Ramos (cell line): Measurements from ENCODE around the gene SYNM.

ENCODE experiments used
- in situ Hi-C: fragments of 300-500 bp; cut with MboI; formaldehyde crosslinking; loops from one replicate; pipeline ENCODE4 v1.14.3; 2022; ENCODE audit warnings: low sequenced_read_pairs; ENCODE audit not compliant: unreplicated experiment

The SYNM gene

DNA sequence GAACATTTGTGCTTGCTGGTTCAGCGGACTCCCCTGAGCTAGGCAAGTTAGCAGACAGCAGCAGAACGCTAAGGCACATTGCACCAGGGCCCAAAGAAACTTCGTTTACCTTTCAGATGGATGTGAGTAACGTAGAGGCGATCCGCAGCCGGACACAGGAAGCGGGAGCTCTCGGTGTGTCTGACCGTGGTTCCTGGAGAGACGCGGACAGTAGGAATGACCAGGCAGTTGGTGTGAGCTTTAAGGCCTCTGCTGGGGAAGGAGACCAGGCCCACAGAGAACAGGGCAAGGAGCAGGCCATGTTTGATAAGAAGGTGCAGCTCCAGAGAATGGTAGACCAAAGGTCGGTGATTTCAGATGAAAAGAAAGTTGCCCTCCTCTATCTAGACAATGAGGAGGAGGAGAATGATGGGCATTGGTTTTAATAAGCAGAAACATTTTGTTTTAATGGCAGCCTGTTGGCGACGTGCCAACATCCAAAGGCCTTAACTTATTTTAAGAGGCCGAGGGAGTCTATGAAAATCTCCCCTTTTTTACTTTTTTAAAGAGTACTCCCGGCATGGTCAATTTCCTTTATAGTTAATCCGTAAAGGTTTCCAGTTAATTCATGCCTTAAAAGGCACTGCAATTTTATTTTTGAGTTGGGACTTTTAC is 27.9 kb downstream of the SYNM start:
- in situ Hi-C loops = no loop called here

DNA sequence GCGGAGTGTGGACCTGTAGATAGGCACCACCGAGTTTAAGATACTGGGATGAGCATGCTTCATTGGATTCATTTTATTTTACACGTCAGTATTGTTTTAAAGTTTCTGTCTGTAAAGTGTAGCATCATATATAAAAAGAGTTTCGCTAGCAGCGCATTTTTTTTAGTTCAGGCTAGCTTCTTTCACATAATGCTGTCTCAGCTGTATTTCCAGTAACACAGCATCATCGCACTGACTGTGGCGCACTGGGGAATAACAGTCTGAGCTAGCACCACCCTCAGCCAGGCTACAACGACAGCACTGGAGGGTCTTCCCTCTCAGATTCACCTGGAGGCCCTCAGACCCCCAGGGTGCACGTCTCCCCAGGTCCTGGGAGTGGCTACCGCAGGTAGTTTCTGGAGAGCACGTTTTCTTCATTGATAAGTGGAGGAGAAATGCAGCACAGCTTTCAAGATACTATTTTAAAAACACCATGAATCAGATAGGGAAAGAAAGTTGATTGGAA is 29.5 kb downstream of the SYNM start:
- in situ Hi-C loops = no loop called here

DNA sequence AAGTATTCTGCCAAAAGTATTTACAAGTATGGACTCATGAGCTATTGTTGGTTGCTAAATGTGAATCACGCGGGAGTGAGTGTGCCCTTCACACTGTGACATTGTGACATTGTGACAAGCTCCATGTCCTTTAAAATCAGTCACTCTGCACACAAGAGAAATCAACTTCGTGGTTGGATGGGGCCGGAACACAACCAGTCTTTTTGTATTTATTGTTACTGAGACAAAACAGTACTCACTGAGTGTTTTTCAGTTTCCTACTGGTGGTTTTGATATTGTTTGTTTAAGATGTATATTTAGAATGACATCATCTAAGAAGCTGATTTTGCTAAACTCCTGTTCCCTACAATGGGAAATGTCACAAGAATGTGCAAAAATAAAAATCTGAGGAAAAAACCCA is 30.3 kb downstream of the SYNM start:
- in situ Hi-C loops = no loop called here

DNA sequence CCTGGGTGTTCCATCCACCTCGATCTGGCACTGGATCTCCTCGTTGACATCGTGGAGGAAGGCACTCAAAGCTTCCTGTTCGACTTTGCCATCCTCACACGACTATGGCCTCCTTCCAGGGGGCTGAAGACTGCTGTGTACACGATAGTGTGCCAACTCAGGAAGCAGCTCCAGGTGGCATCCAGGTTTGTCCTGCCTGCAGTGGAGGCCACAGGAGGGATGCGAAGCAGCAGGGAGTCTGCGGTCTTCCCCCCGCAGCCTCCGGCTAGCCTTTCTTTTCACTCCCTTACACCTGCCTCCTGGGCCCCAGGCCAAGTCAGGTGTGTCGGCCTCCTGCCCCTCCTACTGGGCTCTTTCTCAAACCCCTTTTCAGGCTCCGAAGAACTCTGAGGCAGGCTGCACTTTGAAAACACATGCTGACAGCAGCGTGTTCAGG is 32.2 kb downstream of the SYNM start:
- in situ Hi-C loops = no loop called here

DNA sequence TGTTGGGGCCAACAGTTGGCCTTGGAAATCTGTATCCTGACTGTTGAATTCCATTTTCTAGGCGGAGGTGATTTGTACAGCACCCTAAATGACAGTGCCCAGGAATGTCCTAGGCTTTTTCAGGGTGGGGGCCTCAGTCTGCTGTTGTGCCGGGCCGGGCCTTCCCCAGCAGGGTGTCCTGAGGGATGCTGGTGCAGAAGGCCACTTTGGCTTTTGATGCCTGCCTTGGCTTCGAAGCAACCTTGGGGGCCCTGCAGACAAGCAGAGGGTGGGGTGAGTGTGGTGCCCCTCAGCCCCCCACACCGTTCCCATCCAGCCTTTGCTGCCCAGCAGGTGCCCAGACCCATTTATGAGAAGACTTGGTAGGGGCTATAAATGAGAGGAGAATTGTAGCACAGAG is 33.0 kb downstream of the SYNM start:
- in situ Hi-C loops = no loop called here

DNA sequence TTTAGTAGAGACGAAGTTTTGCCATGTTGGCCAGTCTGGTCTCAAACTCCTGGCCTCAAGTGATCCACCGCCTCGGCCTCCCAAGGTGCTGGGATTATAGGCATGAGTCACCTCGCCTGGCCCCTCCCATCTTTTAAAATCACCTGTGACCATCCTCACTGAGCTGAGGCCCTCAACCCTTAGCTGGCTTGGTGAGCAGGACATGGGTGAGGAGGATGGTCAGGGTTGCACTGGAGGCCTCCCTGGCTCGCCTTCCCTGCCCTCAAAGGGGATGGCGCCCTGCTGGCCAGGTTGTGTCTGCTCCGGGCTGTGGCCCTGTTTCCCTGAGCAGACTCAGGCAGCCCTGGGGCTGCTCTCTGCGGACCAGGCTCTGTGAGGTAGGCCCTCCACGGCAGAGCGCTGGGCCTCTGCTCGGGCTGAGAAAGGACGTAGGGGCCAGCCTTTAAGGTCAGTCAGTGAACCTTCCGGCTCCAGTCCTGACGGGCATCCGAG is 33.7 kb downstream of the SYNM start:
- in situ Hi-C loops = no loop called here

DNA sequence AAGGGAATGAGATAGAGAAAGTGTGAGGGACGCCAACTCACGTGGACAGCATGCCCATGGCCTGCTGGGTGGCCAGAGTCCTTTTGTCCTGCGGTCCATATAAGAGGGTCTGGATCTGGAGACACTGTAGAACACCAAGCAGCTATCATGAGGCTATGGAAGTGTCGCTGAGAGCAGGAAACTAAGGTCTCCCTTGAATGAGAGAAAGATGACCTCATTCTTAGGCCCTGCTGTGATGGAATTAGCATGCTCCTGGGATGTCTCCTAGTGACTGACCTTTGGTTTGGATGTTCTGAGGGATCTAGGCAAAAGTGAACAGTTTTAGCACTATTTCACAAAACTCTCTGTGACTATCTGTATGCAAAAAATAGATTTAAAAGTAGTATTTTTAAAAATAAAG is 34.4 kb downstream of the SYNM start:
- in situ Hi-C loops = no loop called here

DNA sequence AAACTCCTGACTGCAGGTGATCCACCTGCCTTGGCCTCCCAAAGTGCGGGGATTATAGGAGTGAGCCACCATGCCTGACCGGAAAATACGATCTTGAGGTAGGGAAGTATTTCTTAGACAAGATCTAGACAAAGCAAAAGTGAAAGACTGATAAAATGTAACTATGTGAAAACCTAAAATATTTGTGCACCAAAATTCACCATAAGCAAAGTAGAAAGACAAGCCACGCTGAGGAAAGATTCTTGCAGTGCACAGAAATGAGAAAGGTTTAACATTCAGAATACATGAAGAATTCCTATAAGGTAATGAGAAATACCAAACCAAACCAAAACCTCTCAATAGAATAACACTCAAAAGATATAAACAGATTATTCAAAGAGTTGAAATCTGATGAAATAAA is 35.7 kb downstream of the SYNM start:
- in situ Hi-C loops = no loop called here

DNA sequence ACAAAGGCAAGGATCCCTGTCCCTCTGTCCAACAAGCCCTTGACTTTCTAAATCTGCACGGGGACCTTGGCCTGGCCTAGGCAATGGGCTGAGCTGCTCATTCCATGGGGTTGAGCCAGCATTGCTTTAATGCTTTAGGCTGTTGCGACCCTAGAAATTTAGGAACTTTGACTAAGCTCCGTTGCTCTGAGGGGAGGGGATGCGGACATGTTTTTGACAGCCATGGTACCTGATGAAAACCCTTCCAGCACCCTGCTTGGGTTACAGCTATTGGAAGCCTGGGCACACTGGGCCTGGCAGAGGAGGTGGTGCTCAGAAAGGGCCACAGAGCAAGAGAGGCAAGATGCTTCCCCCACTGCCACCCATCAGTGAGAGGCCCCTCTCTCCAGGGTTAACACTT is 37.1 kb downstream of the SYNM start:
- in situ Hi-C loops = no loop called here

DNA sequence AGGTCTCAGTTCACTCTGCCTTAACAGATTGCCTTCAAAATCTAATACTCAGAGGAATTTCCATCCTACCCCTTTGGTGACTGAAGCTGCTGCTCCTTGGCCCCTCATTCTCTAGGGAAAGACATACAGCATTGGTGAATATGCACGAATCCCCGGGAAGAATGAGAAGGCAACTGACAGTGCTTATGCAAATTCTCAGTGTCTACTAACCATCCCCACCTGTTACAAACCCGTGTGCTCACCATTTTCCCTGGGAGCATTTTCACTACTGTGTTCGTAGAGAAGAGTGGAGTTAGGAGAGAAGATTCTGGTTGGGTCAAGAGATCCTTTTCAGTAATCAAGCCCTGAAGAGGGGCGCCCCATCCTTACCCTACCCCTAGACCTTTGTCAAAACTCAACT is 37.7 kb downstream of the SYNM start:
- in situ Hi-C loops = no loop called here

DNA sequence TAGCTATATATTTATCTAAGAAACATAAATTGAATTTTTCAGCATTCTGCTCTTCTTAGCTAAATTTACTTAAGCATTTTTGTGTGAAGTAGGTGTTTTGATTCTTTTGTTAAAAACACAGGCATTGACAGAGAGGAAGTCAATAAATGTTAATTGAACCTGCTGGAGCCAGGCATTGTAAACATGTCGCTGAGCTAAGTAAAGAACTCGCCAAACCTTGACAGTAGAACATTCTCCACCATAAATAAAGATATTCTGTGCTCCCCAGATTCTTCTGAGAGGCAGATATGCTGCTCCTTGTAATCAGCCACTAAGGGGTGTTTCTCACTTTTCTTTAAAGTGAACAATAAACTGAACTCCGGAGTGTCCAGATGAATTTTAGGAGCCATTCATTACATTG is 38.4 kb downstream of the SYNM start:
- in situ Hi-C loops = no loop called here

DNA sequence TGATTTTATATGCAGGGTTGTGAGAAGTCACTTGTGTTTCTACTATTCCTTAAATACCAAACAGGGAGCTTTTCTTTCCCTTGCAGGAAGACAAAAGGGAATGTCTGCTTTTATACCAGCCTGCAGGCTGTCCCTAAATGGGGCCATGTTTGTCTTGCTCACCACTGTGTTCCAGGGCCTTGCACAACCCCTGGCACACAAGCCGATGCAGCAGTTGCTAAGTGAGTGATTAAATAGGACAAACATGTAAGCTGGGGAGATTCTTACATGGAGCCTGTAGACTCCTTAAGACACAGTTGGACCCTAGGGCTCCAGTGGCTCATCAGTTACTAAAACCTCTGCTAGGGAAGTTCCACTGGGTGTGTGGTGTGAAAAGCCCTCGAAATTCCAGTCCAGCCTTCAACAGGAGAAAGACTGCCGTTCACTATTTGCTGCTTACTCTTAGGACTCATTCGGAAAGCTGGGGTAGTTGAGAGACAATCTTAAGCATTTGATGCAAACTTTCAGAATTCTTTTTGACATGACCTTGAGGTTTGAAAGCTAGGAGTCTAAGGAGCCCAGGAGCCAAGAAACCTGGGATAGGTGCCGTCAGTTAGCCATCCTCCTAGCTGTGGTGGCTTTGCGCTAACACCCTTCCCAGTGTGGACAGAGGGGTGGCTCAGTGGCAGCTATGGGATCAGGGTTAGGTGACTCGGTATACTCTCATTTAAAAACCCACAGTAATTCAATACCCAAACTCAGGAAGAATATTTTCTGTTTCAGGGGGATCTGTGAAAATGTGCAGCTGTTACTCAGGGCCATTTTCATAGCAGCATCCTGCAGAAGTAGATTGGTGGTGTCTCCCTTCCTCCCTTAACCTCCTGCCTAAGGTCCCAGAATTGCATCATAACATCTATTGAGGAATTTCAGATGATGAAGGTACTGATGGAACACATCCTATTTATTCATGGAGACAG is 39.1 kb downstream of the SYNM start:
- in situ Hi-C loops = no loop called here

DNA sequence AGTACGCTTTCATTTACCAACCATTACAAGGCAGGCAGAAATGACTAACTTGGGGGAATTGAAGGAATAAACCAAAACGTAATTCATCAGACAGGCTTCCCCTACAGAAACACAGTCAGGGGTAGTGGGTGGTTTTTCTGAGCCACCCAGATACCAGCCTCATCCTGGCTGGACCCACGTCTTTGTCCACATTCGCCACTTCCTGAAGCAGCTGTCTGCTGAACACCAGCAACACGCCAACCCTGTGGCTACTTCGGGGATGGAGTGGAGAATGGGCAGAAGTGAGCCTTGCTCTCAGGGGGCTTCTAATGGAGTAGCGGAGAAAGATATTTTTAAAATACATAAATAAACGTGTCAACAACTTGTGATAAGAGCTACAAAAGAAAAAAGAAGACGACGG is 40.1 kb downstream of the SYNM start:
- in situ Hi-C loops = no loop called here

DNA sequence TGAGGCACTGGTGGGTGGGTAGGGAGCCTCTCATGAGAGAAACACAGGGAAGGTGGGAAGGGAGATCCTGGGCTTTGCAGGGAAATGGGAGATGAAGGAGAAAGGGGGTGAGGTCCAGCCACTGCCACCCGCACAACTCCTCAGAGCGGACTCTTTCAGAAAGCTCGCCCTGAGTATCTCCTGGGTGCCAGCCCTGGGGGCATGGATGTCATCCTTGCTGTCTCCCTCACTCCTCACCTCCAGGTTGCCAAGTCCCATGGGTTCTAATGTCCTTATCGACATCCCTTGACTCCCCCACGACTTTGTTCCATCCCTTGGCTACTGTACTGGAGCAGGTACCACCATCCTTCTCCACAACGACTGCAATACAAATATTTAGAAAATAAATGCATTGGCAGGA is 40.9 kb downstream of the SYNM start:
- in situ Hi-C loops = no loop called here

DNA sequence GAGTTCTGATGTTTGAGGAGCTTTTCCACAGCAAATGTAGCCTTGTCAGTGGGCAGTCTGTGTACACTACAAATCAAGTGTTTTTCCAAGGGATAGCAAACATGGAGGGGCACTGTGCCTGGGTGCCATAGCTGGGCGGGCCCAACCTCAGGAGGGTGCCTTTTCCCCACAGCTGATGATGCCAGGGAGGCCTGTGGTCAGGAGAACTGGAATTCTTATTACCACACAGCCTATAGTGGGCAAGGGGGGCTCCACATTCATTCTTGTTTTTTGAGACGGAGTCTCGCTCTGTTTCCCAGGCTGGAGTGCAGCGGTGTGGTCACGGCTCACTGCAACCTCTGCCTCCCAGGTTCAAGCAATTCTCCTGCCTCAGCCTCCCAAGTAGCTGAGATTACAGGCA is 41.8 kb downstream of the SYNM start:
- in situ Hi-C loops = no loop called here

DNA sequence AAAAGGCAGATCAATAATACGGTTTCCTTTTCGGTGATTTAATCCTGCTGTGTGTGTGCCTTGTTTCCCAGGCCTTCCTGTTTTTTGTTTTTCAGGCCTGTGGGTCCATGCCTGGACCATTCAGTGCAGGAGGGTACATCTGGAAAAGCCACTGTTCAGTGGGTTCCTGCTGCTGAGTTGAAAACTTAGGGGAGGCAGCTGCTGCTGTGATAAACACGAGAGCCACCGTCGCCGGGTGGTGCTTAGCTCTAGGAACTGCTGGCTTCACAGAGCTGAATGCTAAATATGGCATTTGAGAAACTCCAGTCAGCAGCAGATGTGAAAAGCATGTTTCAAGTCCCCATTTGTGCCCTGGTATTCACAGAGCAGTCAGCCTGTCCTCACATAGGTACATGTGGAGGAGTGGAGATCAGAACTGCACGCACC is 44.0 kb downstream of the SYNM start:
- in situ Hi-C loops = no loop called here

DNA sequence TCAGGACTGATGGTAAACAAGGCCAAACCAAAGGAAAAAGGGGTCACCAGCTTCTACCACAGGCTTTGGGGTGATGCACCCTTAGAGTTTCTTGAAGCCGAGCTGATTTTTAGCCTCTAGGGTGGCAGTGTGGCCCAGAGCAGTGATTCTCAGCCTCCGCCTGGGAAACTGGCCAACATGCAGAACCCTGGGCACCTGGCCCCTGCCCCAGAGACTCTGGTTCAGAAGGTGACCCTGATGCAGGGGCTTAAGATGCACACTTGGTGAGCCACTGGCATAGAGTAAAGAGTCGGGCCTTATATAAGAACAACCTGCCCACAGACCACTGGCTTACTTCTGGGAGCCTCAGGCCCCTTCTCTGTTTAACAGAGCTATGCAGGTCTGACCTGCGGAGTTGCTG is 44.5 kb downstream of the SYNM start:
- in situ Hi-C loops = no loop called here

DNA sequence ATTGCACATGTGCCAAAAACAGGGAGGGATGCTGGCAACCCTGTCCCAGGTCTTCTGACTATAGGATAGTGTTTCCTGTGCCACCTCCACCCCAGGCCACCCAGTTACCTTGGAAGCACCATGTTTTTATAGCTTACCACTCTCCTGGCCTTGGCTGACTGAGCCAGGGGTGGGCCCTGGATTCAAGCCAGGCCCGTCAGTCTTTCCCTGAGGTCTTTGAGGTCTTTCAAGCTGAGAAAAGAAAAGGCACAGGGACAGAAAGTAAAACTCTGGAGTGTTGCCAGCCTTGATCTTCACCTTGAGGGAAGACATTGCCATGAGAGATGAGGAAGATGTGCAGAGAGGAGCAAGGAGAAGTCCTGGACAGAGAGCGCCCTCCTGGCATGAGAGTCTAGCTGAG is 46.3 kb downstream of the SYNM start:
- in situ Hi-C loops = no loop called here

DNA sequence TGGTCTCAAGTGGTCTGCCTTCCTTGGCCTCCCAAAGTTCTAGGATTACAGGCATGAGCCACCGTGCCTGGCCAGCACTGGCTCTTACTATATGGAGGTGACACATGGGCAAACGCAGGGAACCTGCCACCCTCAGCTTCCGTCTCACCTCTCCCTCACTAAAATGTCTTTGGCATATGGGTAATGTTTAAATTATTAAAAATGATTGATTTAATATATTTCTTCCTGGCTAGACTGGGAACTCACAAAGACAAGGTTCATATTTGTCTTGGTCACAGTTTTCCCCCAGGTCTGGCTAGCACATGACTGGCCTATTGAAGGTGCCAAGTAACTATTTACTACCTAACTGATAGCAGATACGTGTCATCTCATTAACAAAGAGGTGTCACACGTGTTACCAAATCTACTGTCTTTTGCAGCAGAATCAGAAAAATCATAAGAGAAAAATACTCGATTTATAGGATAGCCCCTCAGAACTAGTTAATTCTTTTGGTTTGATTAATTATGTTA is 48.2 kb downstream of the SYNM start:
- in situ Hi-C loops = no loop called here

DNA sequence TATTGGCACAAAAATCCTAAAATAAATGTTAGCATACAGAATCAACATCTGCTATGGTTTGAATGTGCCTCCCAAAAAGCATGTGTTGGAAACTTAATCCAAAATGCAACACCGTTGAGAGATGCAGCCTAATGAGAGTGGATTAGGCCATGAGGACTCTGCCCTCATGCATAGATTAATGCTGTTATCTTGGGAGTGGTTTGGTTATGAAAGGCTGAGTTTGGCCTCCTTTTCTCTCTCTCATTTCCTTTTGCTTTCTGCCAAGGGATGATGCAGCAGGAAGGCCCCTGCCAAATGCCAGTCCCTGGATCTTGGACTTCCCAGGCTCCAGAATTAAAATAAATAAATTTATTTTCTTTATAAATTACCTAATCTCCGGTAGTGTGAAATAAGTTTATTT is 49.4 kb downstream of the SYNM start:
- in situ Hi-C loops = no loop called here

DNA sequence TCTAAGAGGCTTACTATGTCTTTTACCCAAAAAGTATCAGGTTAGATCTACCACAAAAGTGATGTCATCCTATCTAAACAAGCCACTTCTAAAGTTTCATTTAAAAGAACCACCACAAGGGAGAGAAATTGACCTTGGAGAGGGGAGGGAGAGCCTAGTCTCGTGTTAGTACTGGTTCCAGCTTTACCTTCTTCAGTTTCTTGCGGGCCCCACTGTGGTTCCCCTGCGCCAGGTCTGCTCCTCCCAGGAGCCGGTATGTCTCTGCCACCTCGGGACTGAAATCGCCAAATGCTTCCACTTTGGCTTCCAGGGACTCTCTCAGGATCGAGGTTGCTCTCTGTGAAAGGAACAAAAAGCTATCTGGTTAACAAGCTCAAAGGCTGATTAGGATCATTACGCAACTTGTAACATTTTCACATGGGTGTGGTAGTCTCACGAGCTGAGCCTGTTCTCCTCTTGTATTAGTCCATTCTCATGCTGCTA is 51.1 kb downstream of the SYNM start:
- in situ Hi-C loops = no loop called here
